HepG2 (cell line): Measurements from ENCODE around the gene ANGPTL7. TPM values are rescaled to one million over a fixed set of nuclear protein-coding genes. Genes with fewer than 3 reads are reported as not detected.

Experiments
- ATAC-seq: fragments of 200-7000 bp; cut with Tn5 transposase; 3 replicates; pipeline ENCODE4 v1.9.1; 2020; ENCODE audit warnings: mild to moderate bottlenecking, moderate library complexity
- BruUV-seq: library from RNA; stranded (reverse); fragments of 400-500 nt; replicated peaks from 2 replicates; lab custom pipeline; 2021; lab: Mats Ljungman, UMichigan
- CTCF ChIA-PET: fragments of 300-600 bp; formaldehyde crosslinking; extraction: SDS; loops from one replicate; lab custom pipeline; 2021; ENCODE audit warnings: low total read pairs, inconsistent platforms, low intra/inter-chr PET ratio; lab: Yijun Ruan, JAX
- POLR2A ChIA-PET: fragments of 350-600 bp; sonication (Branson Sonifier 250); formaldehyde crosslinking; loops from one replicate; lab custom pipeline; 2020; ENCODE audit warnings: antibody characterized with exemption, inconsistent platforms; lab: Yijun Ruan, JAX
- DNase-seq: peaks from one replicate; pipeline ENCODE4 v3.0.0-alpha.2; 2015; ENCODE audit warnings: low spot score
- FAIRE-seq: peaks from 3 replicates; lab custom pipeline; 2011; peaks lifted over from hg19 to GRCh38; lab: Jason Lieb, UNC
- H2AFZ ChIP-seq: one replicate; pipeline ENCODE4 v1.6.1; 2011; ENCODE audit warnings: low read length, inconsistent platforms
- H3K27ac ChIP-seq: fragments of 300-600 bp; 3 replicates; pipeline ENCODE4 v1.8.0; 2011; ENCODE audit warnings: mixed run types, mild to moderate bottlenecking, mixed read lengths, low read length, inconsistent platforms; ENCODE audit not compliant: insufficient read depth; ENCODE audit errors: extremely low read length
- H3K27me3 ChIP-seq, 2 experiments: fragments of 200-600 bp in 1 of 2; 2 replicates in 1 of 2; 3 replicates in 1 of 2; pipeline versions ENCODE4 v1.6.0 to v1.8.0; 2011; ENCODE audit warnings: low read length in 2 of 2, mild to moderate bottlenecking in 2 of 2, moderate library complexity in 2 of 2, inconsistent platforms in 1 of 2; ENCODE audit not compliant: insufficient read depth in 2 of 2, control insufficient read depth in 1 of 2
- H3K36me3 ChIP-seq, 2 experiments: fragments of 200-600 bp in 1 of 2; replicated peaks in 1 of 2; 2 replicates in 1 of 2; 3 replicates in 1 of 2; pipeline versions ENCODE4 v1.5.1 to v1.8.0; 2011; ENCODE audit warnings: low read length in 2 of 2, inconsistent platforms in 1 of 2; ENCODE audit not compliant: insufficient read depth in 2 of 2, control insufficient read depth in 1 of 2
- H3K4me1 ChIP-seq: 2 replicates; pipeline ENCODE4 v1.5.1; 2012; ENCODE audit warnings: low read length, inconsistent platforms; ENCODE audit not compliant: insufficient read depth
- H3K4me2 ChIP-seq: 2 replicates; pipeline ENCODE4 v1.6.0; 2011; ENCODE audit warnings: low read depth, low read length, inconsistent platforms
- H3K4me3 ChIP-seq, 3 experiments: fragments of 200-600 bp in 1 of 3; sonication (generic), shearing (Covaris generic) in 1 of 3; replicated peaks in 1 of 3; 2 replicates each; pipeline ENCODE4 v1.5.1; 2011 to 2016; ENCODE audit warnings: low read length in 3 of 3, inconsistent platforms in 2 of 3, low read depth in 2 of 3, mild to moderate bottlenecking in 2 of 3, control low read depth in 1 of 3, mixed read lengths in 1 of 3; ENCODE audit not compliant: insufficient read depth in 1 of 3
- H3K79me2 ChIP-seq: one replicate; pipeline ENCODE4 v1.6.1; 2011; ENCODE audit warnings: low read length, inconsistent platforms; ENCODE audit not compliant: insufficient read depth
- H3K9ac ChIP-seq: 2 replicates; pipeline ENCODE4 v1.6.0; 2011; ENCODE audit warnings: mild to moderate bottlenecking, low read depth, low read length, inconsistent platforms; ENCODE audit not compliant: insufficient read depth
- H3K9me3 ChIP-seq: 2 replicates; pipeline ENCODE4 v1.5.1; 2012; ENCODE audit warnings: mild to moderate bottlenecking, low read length
- H4K20me1 ChIP-seq: 2 replicates; pipeline ENCODE4 v1.6.0; 2011; ENCODE audit warnings: inconsistent platforms, mild to moderate bottlenecking, low read length, moderate library complexity; ENCODE audit not compliant: insufficient read depth
- EP300 ChIP-seq, 3 experiments: sonication (generic) in 1 of 3; formaldehyde crosslinking in 1 of 3; IDR thresholded peaks; 2 replicates each; pipeline versions ENCODE4 v1.5.1 to v1.6.1; 2011 to 2020; ENCODE audit warnings: low read depth in 2 of 3, low read length in 2 of 3, borderline replicate concordance in 1 of 3, improper control_type of control experiment in 1 of 3, mild to moderate bottlenecking in 1 of 3, missing genetic modification reagents in 1 of 3, moderate library complexity in 1 of 3
- HNRNPK ChIP-seq: fragments of 200-400 bp; formaldehyde crosslinking; IDR thresholded peaks from 2 replicates; pipeline ENCODE4 v1.6.1; 2018; ENCODE audit warnings: low read length, low read depth, moderate library complexity, mild to moderate bottlenecking; ENCODE audit not compliant: poor library complexity, severe bottlenecking
- HNRNPUL1 ChIP-seq: fragments of 200-400 bp; formaldehyde crosslinking; IDR thresholded peaks from 2 replicates; pipeline ENCODE4 v1.6.1; 2017; ENCODE audit warnings: low read depth, mild to moderate bottlenecking, low read length, moderate library complexity
- HOXA5 ChIP-seq: sonication (generic); formaldehyde crosslinking; IDR thresholded peaks from 2 replicates; pipeline ENCODE4 v1.4.0; 2020; ENCODE audit warnings: missing genetic modification reagents
- MED13 ChIP-seq: sonication (generic); formaldehyde crosslinking; IDR thresholded peaks from 2 replicates; pipeline ENCODE4 v1.5.0; 2020; ENCODE audit warnings: missing genetic modification reagents
- MTA1 ChIP-seq: sonication (generic); formaldehyde crosslinking; IDR thresholded peaks from 2 replicates; pipeline ENCODE4 v1.4.0; 2020; ENCODE audit warnings: missing genetic modification reagents, mild to moderate bottlenecking, borderline replicate concordance
- MXI1 ChIP-seq: IDR thresholded peaks from 3 replicates; pipeline ENCODE4 v1.6.1; 2012; ENCODE audit warnings: low read depth, low read length, inconsistent platforms, borderline replicate concordance
- PHB2 ChIP-seq: fragments of 450-650 bp; IDR thresholded peaks from 2 replicates; pipeline ENCODE4 v1.6.1; 2018; ENCODE audit not compliant: partially characterized antibody
- PRPF4 ChIP-seq: fragments of 200-400 bp; formaldehyde crosslinking; IDR thresholded peaks from 2 replicates; pipeline ENCODE4 v1.6.1; 2016; ENCODE audit warnings: low read length, low read depth; ENCODE audit not compliant: poor library complexity, severe bottlenecking
- RFXAP ChIP-seq: sonication (generic); formaldehyde crosslinking; IDR thresholded peaks from 2 replicates; pipeline ENCODE4 v1.4.0; 2020; ENCODE audit warnings: missing genetic modification reagents, borderline replicate concordance
- SNAI1 ChIP-seq: sonication (generic); formaldehyde crosslinking; IDR thresholded peaks from 2 replicates; pipeline ENCODE4 v1.5.0; 2020; ENCODE audit warnings: mild to moderate bottlenecking, missing genetic modification reagents, borderline replicate concordance
- TBX2 ChIP-seq: sonication (generic); formaldehyde crosslinking; IDR thresholded peaks from 2 replicates; pipeline ENCODE4 v1.5.0; 2020; ENCODE audit warnings: missing genetic modification reagents, mild to moderate bottlenecking, borderline replicate concordance
- TP53 ChIP-seq: sonication (generic); formaldehyde crosslinking; conservative IDR thresholded peaks from 2 replicates; pipeline ENCODE4 v1.4.0; 2020; ENCODE audit warnings: missing genetic modification reagents
- ZBTB42 ChIP-seq: sonication (generic); formaldehyde crosslinking; IDR thresholded peaks from 2 replicates; pipeline ENCODE4 v1.5.0; 2020; ENCODE audit warnings: mild to moderate bottlenecking, missing genetic modification reagents
- ZNF335 ChIP-seq: sonication (generic); formaldehyde crosslinking; IDR thresholded peaks from 2 replicates; pipeline ENCODE4 v1.4.0; 2020; ENCODE audit warnings: missing genetic modification reagents
- ZNF343 ChIP-seq: sonication (generic); formaldehyde crosslinking; IDR thresholded peaks from 2 replicates; pipeline ENCODE4 v1.4.0; 2020; ENCODE audit warnings: mild to moderate bottlenecking, missing genetic modification reagents
- ZNF572 ChIP-seq: sonication (generic); formaldehyde crosslinking; IDR thresholded peaks from 2 replicates; pipeline ENCODE4 v1.5.1; 2020; ENCODE audit warnings: mild to moderate bottlenecking, missing genetic modification reagents
- WGBS: methylation state at CpG from one replicate; pipeline ENCODE4 v1.1.6; 2017; ENCODE audit warnings: low lambda C conversion rate; 5-methylcytosine and 5-hydroxymethylcytosine counted together
- in situ Hi-C: cut with HindIII; loops from 2 replicates; pipeline ENCODE4 v1.10.0; 2017; ENCODE audit warnings: low pct_unique_long_range_greater_than_20kb; ENCODE audit not compliant: extremely low pct_ligation_motif_present
- intact Hi-C: fragments of 100-400 bp; cut with micrococcal nuclease; formaldehyde crosslinking; loops from one replicate; pipeline ENCODE4 v1.10.0; 2022; ENCODE audit not compliant: unreplicated experiment
- polyA plus RNA-seq, 8 experiments: library from polyadenylated mRNA; depleted of rRNA in 3 of 8; stranded (reverse) in 7 of 8; unstranded in 1 of 8; fragments of >200 nt; fragmentation: Illumina TruSeq in 4 of 8; extraction: Trizol in 4 of 8; gene quantifications; 2 replicates each; pipeline versions ENCODE4 v1.2.1 to v1.2.3, GENCODE V29; 2011 to 2016; ENCODE audit warnings: low read depth in 4 of 8, missing spikeins in 1 of 8, mixed read lengths in 1 of 8; ENCODE audit not compliant: insufficient read depth in 1 of 8
- total RNA-seq, 5 experiments: library from RNA; depleted of rRNA; stranded (reverse); fragments of >200 nt; fragmentation: Illumina TruSeq; extraction: Trizol; gene quantifications; 2 replicates each; pipeline ENCODE4 v1.2.3, GENCODE V29; 2016; ENCODE audit warnings: low read depth in 1 of 5
- TF ChIP-seq, protein P1 (sequence below): sonication (generic); formaldehyde crosslinking; IDR thresholded peaks from 2 replicates; pipeline ENCODE4 v1.5.1; 2020; ENCODE audit warnings: mild to moderate bottlenecking, missing genetic modification reagents, borderline replicate concordance
- TF ChIP-seq, protein P2 (sequence below): fragments of 450-650 bp; IDR thresholded peaks from 2 replicates; pipeline ENCODE4 v1.6.1; 2017
- TF ChIP-seq, protein P3 (sequence below): sonication (generic); formaldehyde crosslinking; IDR thresholded peaks from 2 replicates; pipeline ENCODE4 v1.4.0; 2020; ENCODE audit warnings: missing genetic modification reagents

Gene ANGPTL7
- total and polyA plus RNA-seq, 2 of the 13 experiments (the other 11 are each of a cell fraction or from before 2014, with no cell fraction given) = not detected

DNA sequence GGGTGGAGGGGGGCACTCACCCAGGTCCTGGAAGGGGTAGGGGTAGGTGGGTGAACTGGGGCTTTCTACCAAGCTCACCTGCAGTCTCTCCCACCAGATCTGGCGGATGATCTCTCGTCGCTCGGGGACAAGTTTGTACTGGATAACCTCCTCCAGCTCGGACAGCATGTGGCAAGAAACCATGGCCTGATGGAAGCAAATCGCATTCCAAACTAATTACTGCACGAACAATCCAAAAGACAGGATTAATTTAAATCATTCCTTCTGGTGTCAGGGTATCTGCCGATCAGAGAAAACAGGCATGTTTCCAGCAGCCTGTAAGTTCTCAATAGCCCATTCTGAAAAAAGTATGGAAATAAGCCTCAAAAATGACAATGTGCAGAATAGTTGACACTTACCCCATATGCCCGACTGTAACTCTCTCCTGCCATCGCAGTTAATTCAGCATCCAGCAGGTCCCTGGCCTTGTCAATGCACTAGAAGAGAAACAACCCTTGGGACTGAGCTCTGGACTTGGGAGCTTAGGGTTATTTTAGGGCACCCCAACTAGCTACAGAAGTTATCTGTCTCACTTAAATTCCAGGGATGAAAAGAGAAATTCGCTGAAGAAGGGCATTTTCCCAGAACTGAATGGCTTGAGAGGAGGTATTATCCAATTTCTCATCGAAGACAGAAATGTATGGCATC lies 44.4 kb upstream of the ANGPTL7 start:
- intact Hi-C loops = no loop called here
- Histone ChIP-seq H3K4me3 (no peak overlapping the region), H3K9ac (no peak overlapping the region), H4K20me1 (no peaks in the 10 kb centered on the region), H3K4me2 (no peak overlapping the region), H3K36me3 (peaks cover 23 to 58% of the 10 kb centered on the region in 2 experiments), H2AFZ (no peak overlapping the region), H3K79me2 (no peaks in the 10 kb centered on the region), H3K4me1 (no peaks in the 10 kb centered on the region), H3K9me3 (no peaks in the 10 kb centered on the region), H3K27ac (no peak overlapping the region), H3K27me3 (no peaks in the 10 kb centered on the region; a peak in 1 of 5 replicates)
- ChIA-PET POLR2A (no interaction called here), CTCF (no interaction called here)
- BruUV-seq = no TSS peak
- DNase-seq (no peak), FAIRE-seq (no peak), ATAC-seq (no peak)
- 98% methylated on average over 12 of the region's 12 CpGs for WGBS
- TF ChIP-seq PHB2 = no peak
- TF ChIP-seq, protein P1, sequence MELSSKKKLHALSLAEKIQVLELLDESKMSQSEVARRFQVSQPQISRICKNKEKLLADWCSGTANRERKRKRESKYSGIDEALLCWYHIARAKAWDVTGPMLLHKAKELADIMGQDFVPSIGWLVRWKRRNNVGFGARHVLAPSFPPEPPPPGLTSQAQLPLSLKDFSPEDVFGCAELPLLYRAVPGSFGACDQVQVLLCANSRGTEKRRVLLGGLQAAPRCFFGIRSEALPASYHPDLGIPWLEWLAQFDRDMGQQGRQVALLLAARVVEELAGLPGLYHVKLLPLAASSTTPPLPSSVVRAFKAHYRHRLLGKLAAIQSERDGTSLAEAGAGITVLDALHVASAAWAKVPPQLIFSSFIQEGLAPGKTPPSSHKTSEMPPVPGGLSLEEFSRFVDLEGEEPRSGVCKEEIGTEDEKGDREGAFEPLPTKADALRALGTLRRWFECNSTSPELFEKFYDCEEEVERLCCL = no peak
- TF ChIP-seq TBX2 = no peak
- TF ChIP-seq HNRNPK = no peak
- TF ChIP-seq ZBTB42 (CRISPR knock-in tag) = no peak
- no peak for TF ChIP-seq ZNF335
- no peak for TF ChIP-seq EP300 (IDR thresholded peaks at IDR 0.05; ENCODE audit: low read depth in 2 of 2, low read length in 2 of 2)
- TF ChIP-seq EP300 (CRISPR knock-in tag; IDR thresholded peaks at IDR 0.05; ENCODE audit: borderline replicate concordance) = no peak
- no peak for TF ChIP-seq TP53 (CRISPR knock-in tag)
- no peak for TF ChIP-seq MED13 (CRISPR knock-in tag)
- no peak for TF ChIP-seq MTA1
- TF ChIP-seq SNAI1 (CRISPR knock-in tag) = no peak
- no peak for TF ChIP-seq RFXAP
- TF ChIP-seq ZNF572 (CRISPR knock-in tag) = no peak
- TF ChIP-seq, protein P2, sequence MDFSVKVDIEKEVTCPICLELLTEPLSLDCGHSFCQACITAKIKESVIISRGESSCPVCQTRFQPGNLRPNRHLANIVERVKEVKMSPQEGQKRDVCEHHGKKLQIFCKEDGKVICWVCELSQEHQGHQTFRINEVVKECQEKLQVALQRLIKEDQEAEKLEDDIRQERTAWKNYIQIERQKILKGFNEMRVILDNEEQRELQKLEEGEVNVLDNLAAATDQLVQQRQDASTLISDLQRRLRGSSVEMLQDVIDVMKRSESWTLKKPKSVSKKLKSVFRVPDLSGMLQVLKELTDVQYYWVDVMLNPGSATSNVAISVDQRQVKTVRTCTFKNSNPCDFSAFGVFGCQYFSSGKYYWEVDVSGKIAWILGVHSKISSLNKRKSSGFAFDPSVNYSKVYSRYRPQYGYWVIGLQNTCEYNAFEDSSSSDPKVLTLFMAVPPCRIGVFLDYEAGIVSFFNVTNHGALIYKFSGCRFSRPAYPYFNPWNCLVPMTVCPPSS = no peak
- TF ChIP-seq MXI1 = no peak
- no peak for TF ChIP-seq HOXA5 (CRISPR knock-in tag)
- no peak for TF ChIP-seq PRPF4
- no peak for TF ChIP-seq ZNF343 (CRISPR knock-in tag)
- TF ChIP-seq, protein P3, sequence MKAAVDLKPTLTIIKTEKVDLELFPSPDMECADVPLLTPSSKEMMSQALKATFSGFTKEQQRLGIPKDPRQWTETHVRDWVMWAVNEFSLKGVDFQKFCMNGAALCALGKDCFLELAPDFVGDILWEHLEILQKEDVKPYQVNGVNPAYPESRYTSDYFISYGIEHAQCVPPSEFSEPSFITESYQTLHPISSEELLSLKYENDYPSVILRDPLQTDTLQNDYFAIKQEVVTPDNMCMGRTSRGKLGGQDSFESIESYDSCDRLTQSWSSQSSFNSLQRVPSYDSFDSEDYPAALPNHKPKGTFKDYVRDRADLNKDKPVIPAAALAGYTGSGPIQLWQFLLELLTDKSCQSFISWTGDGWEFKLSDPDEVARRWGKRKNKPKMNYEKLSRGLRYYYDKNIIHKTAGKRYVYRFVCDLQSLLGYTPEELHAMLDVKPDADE = no peak
- no peak for TF ChIP-seq HNRNPUL1
- in situ Hi-C loops = no loop called here
